Embryonic facial prominence (tissue), 1 donor: ENCODE results near the gene ABR.

ENCODE experiments used
- DNase-seq: peaks from one replicate; pipeline ENCODE4 v3.0.0-alpha.2; 2016; ENCODE audit errors: extremely low spot score

ABR gene

GRCh38 chr17:1179818-1180742, at the start of gene ABR:
Gene ABR, minus strand, starts transcription at chr17:1179981. Its CDS starts 254 bp downstream, at chr17:1179727.
- no peak for DNase-seq

- no peak for DNase-seq
Observed at GRCh38 chr17:1229349-1229899, 49.6 kb upstream of the ABR start.

GRCh38 chr17:1228781-1229348, 49.1 kb upstream of the ABR start:
- DNase-seq, result no peak

GRCh38 chr17:1227917-1228780, 48.4 kb upstream of the ABR start:
- DNase-seq, result no peak

GRCh38 chr17:1227365-1227764, 47.6 kb upstream of the ABR start:
- DNase-seq, result no peak

- DNase-seq, result no peak
Observed at GRCh38 chr17:1226308-1226707, 46.5 kb upstream of the ABR start.

GRCh38 chr17:1224330-1224729, 44.5 kb upstream of the ABR start:
- no peak for DNase-seq

- no peak for DNase-seq
Observed at GRCh38 chr17:1223662-1224061, 43.9 kb upstream of the ABR start.

GRCh38 chr17:1222321-1222720, 42.5 kb upstream of the ABR start:
- no peak for DNase-seq

- DNase-seq, result no peak
Observed at GRCh38 chr17:1221209-1221608, 41.4 kb upstream of the ABR start.

- DNase-seq, result no peak
Observed at GRCh38 chr17:1220346-1220745, 40.6 kb upstream of the ABR start.

GRCh38 chr17:1217089-1217385, 37.3 kb upstream of the ABR start:
- no peak for DNase-seq

- no peak for DNase-seq
Observed at GRCh38 chr17:1216217-1217088, 36.7 kb upstream of the ABR start.

GRCh38 chr17:1212946-1213345, 33.2 kb upstream of the ABR start:
- DNase-seq, result no peak

GRCh38 chr17:1211287-1211686, 31.5 kb upstream of the ABR start:
- DNase-seq, result no peak

GRCh38 chr17:1208966-1209365, 29.2 kb upstream of the ABR start:
- DNase-seq, result no peak

GRCh38 chr17:1206026-1206777, 26.4 kb upstream of the ABR start:
- DNase-seq, result no peak

GRCh38 chr17:1203967-1204291, 24.1 kb upstream of the ABR start:
- DNase-seq, result no peak

GRCh38 chr17:1203111-1203966, 23.6 kb upstream of the ABR start:
- no peak for DNase-seq

- DNase-seq, result no peak
Observed at GRCh38 chr17:1202291-1202690, 22.5 kb upstream of the ABR start.
